AG09319 (cell line): ENCODE measurements around the gene RAB8B.
A peak's percentile ranks its signal among the peaks of the same experiment; 100 is the strongest.

ENCODE experiments used
- DNase-seq: peaks from one replicate; pipeline ENCODE4 v3.0.0-alpha.2; 2010; ENCODE audit warnings: low read depth; ENCODE audit errors: extremely low read depth
- TF ChIP-seq, protein P1 (sequence below): IDR thresholded peaks from 2 replicates; pipeline ENCODE4 v1.5.1; 2011; ENCODE audit warnings: low read depth, mild to moderate bottlenecking, inconsistent platforms, low read length, moderate library complexity

The RAB8B gene

DNA sequence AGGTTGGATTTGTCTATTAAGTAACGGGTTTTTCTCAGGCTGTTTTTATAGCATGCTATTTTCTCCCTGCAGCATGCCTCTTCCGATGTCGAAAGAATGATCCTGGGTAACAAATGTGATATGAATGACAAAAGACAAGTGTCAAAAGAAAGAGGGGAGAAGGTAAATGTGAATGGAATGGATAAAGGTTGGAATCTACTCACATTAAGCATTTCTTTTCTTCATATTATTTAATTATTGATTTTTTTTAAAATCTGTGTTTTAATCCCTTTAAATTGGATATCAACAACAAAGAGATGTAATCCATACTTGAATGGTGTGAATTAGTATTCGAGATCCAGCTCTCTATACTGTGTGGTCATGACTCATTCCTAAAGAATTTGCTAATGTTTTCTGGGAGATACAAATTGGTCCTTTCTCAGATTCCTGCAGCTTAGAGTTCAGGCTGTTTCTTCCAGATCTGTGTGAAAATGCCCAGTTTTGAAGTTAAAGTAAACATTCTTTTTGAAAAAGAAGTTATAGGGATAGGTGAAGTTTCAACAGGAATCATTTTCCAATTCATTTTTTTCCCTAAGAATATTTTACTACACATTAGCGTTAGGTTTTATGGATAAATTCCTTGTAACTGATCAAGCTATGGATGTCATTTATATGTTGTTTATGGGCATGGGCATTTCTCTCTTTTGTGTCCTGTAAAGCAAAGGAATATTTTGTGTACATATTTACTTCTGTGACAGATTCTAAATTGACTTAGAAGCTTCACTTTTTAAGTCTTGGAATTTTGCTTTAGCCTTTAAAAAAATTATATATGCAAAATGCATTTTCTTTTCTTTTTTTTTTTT is 67.2 kb downstream of the RAB8B start:
- DNase-seq, result no peak
- TF ChIP-seq, protein P1, sequence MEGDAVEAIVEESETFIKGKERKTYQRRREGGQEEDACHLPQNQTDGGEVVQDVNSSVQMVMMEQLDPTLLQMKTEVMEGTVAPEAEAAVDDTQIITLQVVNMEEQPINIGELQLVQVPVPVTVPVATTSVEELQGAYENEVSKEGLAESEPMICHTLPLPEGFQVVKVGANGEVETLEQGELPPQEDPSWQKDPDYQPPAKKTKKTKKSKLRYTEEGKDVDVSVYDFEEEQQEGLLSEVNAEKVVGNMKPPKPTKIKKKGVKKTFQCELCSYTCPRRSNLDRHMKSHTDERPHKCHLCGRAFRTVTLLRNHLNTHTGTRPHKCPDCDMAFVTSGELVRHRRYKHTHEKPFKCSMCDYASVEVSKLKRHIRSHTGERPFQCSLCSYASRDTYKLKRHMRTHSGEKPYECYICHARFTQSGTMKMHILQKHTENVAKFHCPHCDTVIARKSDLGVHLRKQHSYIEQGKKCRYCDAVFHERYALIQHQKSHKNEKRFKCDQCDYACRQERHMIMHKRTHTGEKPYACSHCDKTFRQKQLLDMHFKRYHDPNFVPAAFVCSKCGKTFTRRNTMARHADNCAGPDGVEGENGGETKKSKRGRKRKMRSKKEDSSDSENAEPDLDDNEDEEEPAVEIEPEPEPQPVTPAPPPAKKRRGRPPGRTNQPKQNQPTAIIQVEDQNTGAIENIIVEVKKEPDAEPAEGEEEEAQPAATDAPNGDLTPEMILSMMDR, result no peak

DNA sequence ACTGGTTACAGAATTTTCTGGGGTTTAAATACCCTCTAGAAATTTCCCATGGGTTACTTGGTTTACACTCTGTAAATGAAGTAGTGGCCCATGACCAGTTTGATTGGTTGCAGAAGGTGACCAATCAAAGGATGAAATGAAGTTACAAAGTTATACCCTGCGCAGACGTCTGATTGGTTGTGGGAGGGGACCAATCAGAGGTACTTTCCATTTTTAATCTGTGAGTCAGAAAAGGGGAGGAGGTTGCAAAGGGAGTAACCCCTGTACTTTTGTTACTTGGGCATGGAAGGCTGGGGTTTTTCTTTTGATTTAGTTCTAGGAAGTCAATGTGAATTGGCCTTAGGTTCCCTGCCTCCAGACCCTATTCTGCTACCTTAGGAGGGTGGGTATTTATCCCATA is 69.3 kb downstream of the RAB8B start:
- DNase-seq, result no peak

DNA sequence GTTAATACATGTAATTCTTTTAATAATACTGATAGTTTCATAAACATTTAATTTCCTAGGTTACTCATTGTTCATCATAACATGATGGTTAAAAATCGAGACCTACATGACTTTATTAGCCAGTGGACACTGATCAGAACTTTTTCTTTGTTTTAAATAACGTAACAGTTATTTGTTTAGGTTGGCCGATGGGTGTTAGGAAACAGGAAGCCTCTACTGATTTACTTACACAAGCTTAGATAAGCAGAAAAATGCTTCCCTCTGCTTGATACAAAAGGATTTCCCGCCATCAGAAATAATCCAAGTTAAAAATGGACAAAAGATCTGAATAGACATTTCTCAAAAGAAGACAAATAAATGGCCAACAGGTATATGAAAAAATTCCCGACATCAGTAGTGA is 71.4 kb downstream of the RAB8B start:
- DNase-seq, result no peak
- TF ChIP-seq, protein P1, result no peak

More for the DNA sequence above, 69.3 kb downstream of the RAB8B start:
- TF ChIP-seq, protein P1, result no peak

DNA sequence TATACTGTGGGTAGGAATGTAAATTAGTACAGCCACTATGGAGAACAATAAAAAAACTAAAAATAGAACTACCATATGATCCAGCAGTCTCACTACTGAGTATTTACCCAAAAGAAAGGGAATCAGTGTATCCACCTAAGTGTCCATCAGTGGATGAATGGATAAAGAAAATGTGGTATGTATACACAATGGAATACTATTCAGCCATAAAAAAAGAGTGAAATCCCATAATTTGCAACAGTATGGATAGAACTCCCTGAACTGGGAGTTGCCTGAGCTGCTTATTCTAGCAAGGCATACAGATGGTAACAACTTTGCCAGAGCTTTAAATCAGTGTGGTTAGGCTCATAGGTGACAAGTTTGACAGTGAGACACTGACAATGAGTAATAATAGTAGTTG is 71.9 kb downstream of the RAB8B start:
- TF ChIP-seq, protein P1, result no peak
- DNase-seq, result no peak

DNA sequence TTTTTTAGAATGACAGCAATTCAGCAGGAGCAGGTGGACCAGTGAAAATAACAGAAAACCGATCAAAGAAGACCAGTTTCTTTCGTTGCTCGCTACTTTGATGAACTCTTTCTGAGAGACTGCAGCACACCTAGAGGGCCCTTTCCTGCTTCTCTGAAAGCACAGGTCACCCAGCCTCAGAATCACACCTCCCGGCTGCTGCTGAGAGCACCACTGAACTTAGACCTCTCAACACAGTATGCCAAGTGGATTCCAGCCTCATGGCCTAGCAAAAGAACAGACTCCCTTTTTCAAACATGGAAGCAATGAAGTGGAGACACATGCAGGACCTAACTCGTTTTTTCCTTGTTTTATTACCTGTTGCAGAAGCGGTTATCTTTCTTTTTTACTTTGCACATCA is 74.1 kb downstream of the RAB8B start:
- DNase-seq, result no peak
- TF ChIP-seq, protein P1, result no peak

DNA sequence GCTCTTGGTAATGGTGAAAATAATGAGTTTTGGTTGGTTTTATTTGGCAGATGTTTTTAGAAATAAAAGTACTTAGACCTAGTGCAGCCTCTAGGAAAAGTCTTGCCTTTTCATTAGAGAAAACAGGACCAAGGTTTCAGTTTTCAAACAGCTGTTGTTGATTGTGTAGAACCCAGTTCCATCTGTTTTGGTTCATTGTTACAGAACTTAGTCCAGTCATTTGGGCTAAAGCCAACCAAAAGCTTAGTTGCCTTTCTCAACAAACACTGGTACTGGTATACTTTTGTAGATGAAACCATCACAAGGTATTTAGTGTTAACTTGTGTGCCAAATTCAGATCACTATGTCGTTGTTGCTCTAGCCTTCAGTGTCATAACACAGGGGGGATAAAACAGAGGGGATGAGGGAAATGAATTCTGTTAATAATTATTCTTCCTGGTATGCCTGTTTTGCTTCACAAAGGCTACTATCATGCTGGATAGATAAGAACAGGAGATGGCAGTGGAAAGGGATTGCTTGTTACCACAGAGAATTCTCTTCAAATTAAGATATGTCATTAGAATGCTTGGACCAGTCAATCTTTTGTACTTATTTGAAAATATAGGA is 75.4 kb downstream of the RAB8B start:
- TF ChIP-seq, protein P1, result no peak
- DNase-seq, result peak; percentile 60

DNA sequence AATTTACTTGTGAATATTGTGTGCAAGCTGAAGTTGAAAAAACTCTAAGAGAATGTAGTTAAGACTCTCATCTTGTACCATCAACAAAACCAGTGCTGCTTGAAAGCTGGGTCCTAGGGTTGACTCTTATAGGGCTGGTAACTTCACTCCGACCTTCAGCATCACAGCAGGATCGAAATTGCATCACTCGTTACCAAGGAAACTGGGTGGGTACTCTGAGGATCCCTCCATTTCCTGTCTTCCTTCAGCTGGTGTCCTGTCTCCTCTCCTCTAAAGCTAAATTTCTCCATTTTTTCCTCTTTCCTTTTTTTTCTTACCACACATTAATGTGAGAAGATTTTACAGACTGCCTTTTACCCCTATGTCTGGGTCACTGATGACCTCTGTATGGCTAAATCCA is 85.0 kb downstream of the RAB8B start:
- TF ChIP-seq, protein P1, result no peak
- DNase-seq, result no peak
